ENCODE results near the gene FSIP2. TPM values are rescaled to one million over a fixed set of nuclear protein-coding genes. Genes with fewer than 3 reads are reported as not detected.

FSIP2 gene
- total RNA-seq, result 1 to 10 TPM; 1.5 to 4.2 (median 2.3) TPM

GRCh38 chr2:185738679-185739472 is at the start of gene FSIP2:
Gene FSIP2, plus strand, starts transcription at chr2:185738804. Its CDS starts 91 bp downstream, at chr2:185738895.
- WGBS, 2 donors, result 19 to 20% methylated on average over 27 to 36 of the region's 59 CpGs
- Histone ChIP-seq H3K4me3 (replicated peaks in 1 of 3) (no peak within 1 kb of the TSS), H3K27me3 (no peaks in the 10 kb centered on the region), H3K27ac (no peak within 1 kb of the TSS), H3K36me3 (no peaks in the 10 kb centered on the region), H3K4me1 (no peaks in the 10 kb centered on the region), H3K9me3 (no peaks in the 10 kb centered on the region)
- TF ChIP-seq POLR2A (IDR thresholded peaks at IDR 0.05) (no peak), CTCF (IDR thresholded peaks at IDR 0.05) (peak; percentile 18 to 63 (median 33))
- intact Hi-C loops (cut with DNase I), result no loop called here
- peak; percentile 48 to 67 for DNase-seq

GRCh38 chr2:185689906-185690539 is 48.6 kb upstream of the FSIP2 start:
- Histone ChIP-seq H3K4me1 (no peaks in the 10 kb centered on the region), H3K27me3 (no peaks in the 10 kb centered on the region), H3K4me3 (replicated peaks in 1 of 3) (no peak overlapping the region), H3K36me3 (no peaks in the 10 kb centered on the region), H3K9me3 (no peaks in the 10 kb centered on the region), H3K27ac (no peak overlapping the region)
- TF ChIP-seq CTCF (IDR thresholded peaks at IDR 0.05), result no peak
- TF ChIP-seq POLR2A (IDR thresholded peaks at IDR 0.05), result no peak
- WGBS, 2 donors, result 81 to 87% methylated on average over 3 of the region's 3 CpGs
- intact Hi-C loops (cut with DNase I), result no loop called here
- no peak for DNase-seq

- DNase-seq, result no peak
- 68 to 73% methylated on average over 2 of the region's 2 CpGs for WGBS, 2 donors
- no peak overlapping the region for H3K4me3 ChIP-seq (replicated peaks in 1 of 3)
- H3K27me3 ChIP-seq, result no peaks in the 10 kb centered on the region
- H3K36me3 ChIP-seq, result no peaks in the 10 kb centered on the region
- H3K4me1 ChIP-seq, result no peaks in the 10 kb centered on the region
- intact Hi-C loops (cut with DNase I), result no loop called here
- H3K9me3 ChIP-seq, result no peaks in the 10 kb centered on the region
- no peak overlapping the region for H3K27ac ChIP-seq
- no peak for TF ChIP-seq CTCF (IDR thresholded peaks at IDR 0.05)
- no peak for TF ChIP-seq POLR2A (IDR thresholded peaks at IDR 0.05)
Observed at GRCh38 chr2:185695711-185696235, 42.8 kb upstream of the FSIP2 start.

- 35 to 37% methylated on average over 4 of the region's 4 CpGs for WGBS, 2 donors
- TF ChIP-seq POLR2A (IDR thresholded peaks at IDR 0.05), result no peak
- no peak for TF ChIP-seq CTCF (IDR thresholded peaks at IDR 0.05)
- H3K27me3 ChIP-seq, result no peaks in the 10 kb centered on the region
- H3K27ac ChIP-seq, result no peak overlapping the region
- H3K36me3 ChIP-seq, result no peaks in the 10 kb centered on the region
- no peak for DNase-seq
- H3K4me3 ChIP-seq (replicated peaks in 1 of 3), result no peak overlapping the region
- no peaks in the 10 kb centered on the region for H3K4me1 ChIP-seq
- intact Hi-C loops (cut with DNase I), result no loop called here
- no peaks in the 10 kb centered on the region for H3K9me3 ChIP-seq
Observed at GRCh38 chr2:185700883-185701282, 37.7 kb upstream of the FSIP2 start.

GRCh38 chr2:185734658-185735057 is 3.9 kb upstream of the FSIP2 start:
- Histone ChIP-seq H3K4me3 (replicated peaks in 1 of 3) (no peak overlapping the region), H3K27me3 (no peaks in the 10 kb centered on the region), H3K9me3 (no peaks in the 10 kb centered on the region), H3K36me3 (no peaks in the 10 kb centered on the region), H3K27ac (no peak overlapping the region), H3K4me1 (no peaks in the 10 kb centered on the region)
- WGBS, 2 donors, result 79 to 88% methylated on average over 1 of the region's 1 CpG
- no peak for DNase-seq
- intact Hi-C loops (cut with DNase I), result no loop called here
- TF ChIP-seq POLR2A (IDR thresholded peaks at IDR 0.05) (no peak), CTCF (IDR thresholded peaks at IDR 0.05) (no peak)
